Subcutaneous adipose tissue (tissue), 4 donors: ENCODE results near the gene OR8A1. TPM values are rescaled to one million over a fixed set of nuclear protein-coding genes. Genes with fewer than 3 reads are reported as not detected.

ENCODE experiments used
- CTCF ChIP-seq: fragments of 450-650 bp; IDR thresholded peaks from one replicate; pipeline ENCODE4 v1.5.1; 2016; ENCODE audit warnings: low read depth, mild to moderate bottlenecking, control low read depth, antibody characterized with exemption, moderate library complexity
- total RNA-seq, 4 donors: library from RNA; depleted of rRNA; stranded (reverse); fragments of >200 nt; gene quantifications; one replicate each; pipeline ENCODE4 v1.1.0, GENCODE V29; 2016

The OR8A1 gene
- not detected for total RNA-seq

- TF ChIP-seq CTCF, result no peak
Observed at GRCh38 chr11:124569697-124570096, at the start of gene OR8A1. Gene OR8A1, plus strand, starts transcription at chr11:124569997. Its CDS starts 123 bp downstream, at chr11:124570120.

DNA sequence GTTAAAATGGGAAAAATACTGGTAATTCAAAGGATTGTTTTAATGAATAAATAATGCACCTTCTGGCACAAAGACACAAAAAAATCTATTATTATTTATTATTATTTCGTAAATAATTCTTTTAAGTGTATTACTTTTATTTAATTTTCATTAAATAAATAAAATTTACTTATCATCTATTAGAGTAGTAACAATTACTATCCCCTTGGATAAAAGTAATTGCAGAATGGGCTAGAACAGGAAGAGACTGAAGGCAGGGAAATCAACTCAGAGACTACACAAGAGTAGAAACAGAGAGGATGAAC is 49.3 kb upstream of the OR8A1 start:
- no peak for TF ChIP-seq CTCF

DNA sequence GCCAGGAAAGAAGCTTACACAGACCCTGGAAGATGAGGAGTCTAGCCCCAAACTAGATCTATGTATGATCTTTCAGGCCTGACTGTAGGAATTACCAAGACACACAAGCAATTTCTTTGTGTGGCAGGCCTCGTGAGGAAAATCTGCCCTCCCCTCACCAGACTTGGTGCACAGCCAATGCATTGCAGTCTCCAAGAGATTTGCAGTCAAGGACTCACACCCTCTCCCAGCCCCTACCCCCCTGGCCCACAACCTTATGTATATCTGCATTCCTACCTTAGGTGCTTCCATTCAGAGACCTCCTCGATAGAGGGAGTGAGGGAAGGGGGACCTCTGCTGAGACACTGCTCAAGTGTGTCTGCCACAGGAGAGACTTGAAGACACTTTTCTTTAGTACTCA is 36.2 kb upstream of the OR8A1 start:
- TF ChIP-seq CTCF, result no peak

GRCh38 chr11:124534051-124534450 is 35.7 kb upstream of the OR8A1 start:
- no peak for TF ChIP-seq CTCF

GRCh38 chr11:124535552-124536232 is 34.1 kb upstream of the OR8A1 start:
- no peak for TF ChIP-seq CTCF

DNA sequence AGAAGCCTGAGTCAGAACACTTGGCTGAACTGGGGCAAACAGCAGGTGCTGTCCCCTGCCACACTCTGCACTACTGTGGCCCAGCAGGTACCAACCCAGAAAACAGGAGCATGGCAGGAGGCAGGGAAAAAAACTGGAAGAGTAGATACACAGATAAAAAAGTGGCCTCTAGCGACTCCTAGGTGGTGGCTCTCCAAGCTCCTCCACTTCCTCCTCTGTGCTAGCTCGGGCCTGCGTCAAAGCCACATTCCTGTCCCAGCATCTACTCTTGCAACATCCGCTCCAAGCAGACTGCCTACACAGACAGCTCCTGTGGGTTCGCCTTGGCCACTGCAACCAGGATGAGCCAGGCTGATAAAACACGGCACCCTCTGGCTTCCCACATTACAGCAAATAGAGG is 33.3 kb upstream of the OR8A1 start:
- TF ChIP-seq CTCF, result no peak

- no peak for TF ChIP-seq CTCF
Observed at GRCh38 chr11:124538019-124538418, 31.8 kb upstream of the OR8A1 start.

DNA sequence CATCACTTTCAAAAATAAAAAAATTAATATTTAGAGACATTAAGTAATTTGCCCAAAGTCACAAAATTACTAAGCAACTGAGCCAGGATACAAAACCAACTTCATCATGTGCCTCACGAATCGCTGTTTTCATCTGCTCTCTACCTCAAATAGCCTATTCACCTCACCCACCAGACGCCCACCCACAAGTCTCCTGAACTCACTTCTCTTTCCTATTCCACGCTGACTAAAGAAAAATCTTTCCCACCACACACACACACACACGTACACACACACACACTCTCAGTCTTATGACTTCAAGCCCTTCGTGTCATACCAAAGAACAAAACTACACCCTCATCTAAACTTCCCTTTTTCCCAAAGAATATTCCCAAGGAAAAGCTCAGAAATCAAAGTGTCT is 28.6 kb upstream of the OR8A1 start:
- TF ChIP-seq CTCF, result no peak
